CD4-positive, CD25-positive, alpha-beta regulatory T cell (primary cell): ENCODE data around the gene MAX. TPM values are rescaled to one million over a fixed set of nuclear protein-coding genes. Genes with fewer than 3 reads are reported as not detected.

ENCODE experiments used
- ATAC-seq, 2 donors: fragments of 150-1000 bp; cut with Tn5 transposase; one replicate each; pipeline ENCODE4 v1.10.0; 2021; ENCODE audit warnings: low read depth in 2 of 2, moderate number of reproducible peaks in 2 of 2, moderate library complexity in 1 of 2
- DNase-seq, 3 donors: peaks; one replicate each; pipeline versions ENCODE4 v3.0.0 to v3.0.0-alpha.2; 2012 to 2022; ENCODE audit warnings: mixed read lengths in 1 of 3
- H3K27ac ChIP-seq: one replicate; pipeline ENCODE4 v1.7.0; 2013; ENCODE audit warnings: mild to moderate bottlenecking, low read length; ENCODE audit not compliant: insufficient read depth, poor library complexity, severe bottlenecking
- H3K27me3 ChIP-seq: one replicate; pipeline ENCODE4 v1.7.0; 2013; ENCODE audit warnings: low read length; ENCODE audit not compliant: control insufficient read depth, insufficient read depth
- H3K36me3 ChIP-seq: one replicate; pipeline ENCODE4 v1.7.0; 2013; ENCODE audit warnings: mild to moderate bottlenecking, low read length, moderate library complexity; ENCODE audit not compliant: control insufficient read depth, insufficient read depth
- H3K4me1 ChIP-seq: 2 replicates; pipeline ENCODE4 v1.7.0; 2013; ENCODE audit warnings: mild to moderate bottlenecking, low read length; ENCODE audit not compliant: insufficient read depth, control insufficient read depth, poor library complexity, severe bottlenecking
- H3K4me3 ChIP-seq: one replicate; pipeline ENCODE4 v1.7.0; 2013; ENCODE audit warnings: low read depth, mild to moderate bottlenecking, low read length, moderate library complexity
- H3K9me3 ChIP-seq, 2 experiments: 1 replicate in 1 of 2; 2 replicates in 1 of 2; pipeline ENCODE4 v1.7.0; 2013; ENCODE audit warnings: low read length in 2 of 2, mild to moderate bottlenecking in 1 of 2, moderate library complexity in 1 of 2; ENCODE audit not compliant: control insufficient read depth in 2 of 2
- H3K27ac Mint-ChIP-seq, 3 donors: one replicate each; pipeline ENCODE4 v1.8.0; 2020 to 2022; ENCODE audit warnings: mild to moderate bottlenecking in 3 of 3, mixed read lengths in 3 of 3, moderate library complexity in 2 of 3
- H3K27me3 Mint-ChIP-seq: one replicate; pipeline ENCODE4 v1.8.0; 2022; ENCODE audit warnings: mild to moderate bottlenecking, mixed read lengths
- H3K36me3 Mint-ChIP-seq: one replicate; pipeline ENCODE4 v1.8.0; 2020; ENCODE audit warnings: mixed read lengths
- H3K4me1 Mint-ChIP-seq, 4 donors: one replicate each; pipeline ENCODE4 v1.8.0; 2020 to 2022; ENCODE audit warnings: mixed read lengths in 4 of 4, mild to moderate bottlenecking in 1 of 4
- H3K4me3 Mint-ChIP-seq, 4 donors: one replicate each; pipeline ENCODE4 v1.8.0; 2020 to 2022; ENCODE audit warnings: mild to moderate bottlenecking in 4 of 4, mixed read lengths in 4 of 4, moderate library complexity in 3 of 4
- H3K9me3 Mint-ChIP-seq, 7 donors: one replicate each; pipeline ENCODE4 v1.8.0; 2020 to 2022; ENCODE audit warnings: mixed read lengths in 7 of 7, mild to moderate bottlenecking in 3 of 7, moderate library complexity in 2 of 7
- polyA plus RNA-seq, 4 donors: library from polyadenylated mRNA; unstranded; fragments of 300-500 nt; fragmentation: Illumina TruSeq; gene quantifications; one replicate each; pipeline ENCODE4 v1.2.3, GENCODE V29; 2021
- total RNA-seq: library from RNA; stranded (reverse); gene quantifications from one replicate; pipeline ENCODE4 v1.2.3, GENCODE V29; 2022

MAX gene, protein sequence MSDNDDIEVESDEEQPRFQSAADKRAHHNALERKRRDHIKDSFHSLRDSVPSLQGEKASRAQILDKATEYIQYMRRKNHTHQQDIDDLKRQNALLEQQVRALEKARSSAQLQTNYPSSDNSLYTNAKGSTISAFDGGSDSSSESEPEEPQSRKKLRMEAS
- total RNA-seq (219 TPM), polyA plus RNA-seq (100 to 1,000 TPM; 170 to 212 (median 179) TPM)

DNA sequence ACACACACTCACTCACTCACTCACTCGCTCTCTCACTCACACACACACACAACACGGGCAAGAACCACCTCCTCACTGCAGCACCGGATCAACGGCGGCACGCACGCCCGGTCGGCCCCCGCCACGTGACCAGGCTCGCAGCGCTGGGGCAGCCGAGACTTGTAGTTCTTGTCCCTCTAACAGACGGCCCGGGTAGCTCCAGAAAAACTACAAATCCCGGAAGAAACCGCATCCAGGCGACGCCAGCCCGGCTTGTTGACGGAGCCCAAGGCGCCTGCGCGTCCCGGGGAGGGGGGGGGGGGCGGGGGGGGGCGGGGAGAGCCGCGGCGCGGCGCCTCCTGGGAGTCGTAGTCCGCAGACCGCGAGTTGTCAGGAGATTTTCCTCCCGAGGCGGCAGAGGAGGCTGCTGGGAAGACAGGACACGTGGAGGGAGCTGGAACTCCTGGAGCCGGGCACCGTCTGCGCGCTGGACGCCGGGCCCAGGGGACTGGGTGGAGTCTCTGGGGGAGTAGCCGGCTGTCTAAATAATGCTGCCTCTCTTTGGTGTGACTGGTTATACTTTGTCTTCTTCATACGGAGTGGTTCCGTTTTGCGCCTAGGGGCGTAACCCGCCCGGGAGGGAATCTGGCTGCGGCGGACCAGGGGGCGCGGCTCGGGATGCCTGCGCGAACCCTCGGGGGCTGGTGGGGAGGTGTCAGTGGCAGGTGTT lies at the start of gene MAX:
TSS of gene MAX (minus strand) at position 77 of the 709 bp plus-strand sequence. CDS start 178 bp downstream, outside the sequence.
- Mint-ChIP-seq H3K27ac (peak within 1 kb of the TSS; percentile 97 to 99 (median 97)), H3K9me3 (no peaks in the 10 kb centered on the region), H3K36me3 (peaks cover 12% of the 10 kb centered on the region), H3K27me3 (peaks cover 9% of the 10 kb centered on the region), H3K4me3 (peak within 1 kb of the TSS; percentile 96 to 100 (median 98)), H3K4me1 (peaks cover 21 to 43% (median 23%) of the 10 kb centered on the region in 4 donors)
- ATAC-seq (peak; percentile 95 to 97), DNase-seq (peak; percentile 98 to 99 (median 99))
- peaks cover 2% of the 10 kb centered on the region for H3K36me3 ChIP-seq
- H3K27me3 ChIP-seq, result peaks cover 2% of the 10 kb centered on the region
- H3K27ac ChIP-seq, result peak within 1 kb of the TSS; percentile 99
- H3K9me3 ChIP-seq, result no peaks in the 10 kb centered on the region
- peak within 1 kb of the TSS; percentile 91 for H3K4me3 ChIP-seq
- H3K4me1 ChIP-seq, result peaks cover 44% of the 10 kb centered on the region

DNA sequence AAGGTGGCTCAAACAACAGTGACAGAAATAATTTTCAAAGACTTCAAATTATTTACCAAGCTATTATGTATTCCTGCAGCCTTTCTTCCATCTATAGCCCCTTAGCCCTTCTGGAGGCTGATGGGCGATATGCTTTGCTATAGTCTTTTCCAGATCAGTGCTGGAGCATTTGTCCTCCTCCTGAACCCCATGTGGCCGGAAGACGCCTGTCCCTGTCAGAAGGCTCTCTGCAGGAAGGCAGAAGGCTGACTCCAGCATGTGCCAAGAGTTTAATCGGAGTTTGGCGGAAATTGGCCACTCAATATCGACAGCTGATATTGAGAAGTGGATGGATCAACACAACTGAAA lies 49.3 kb upstream of the MAX start:
- no peak overlapping the region for H3K4me3 Mint-ChIP-seq
- H3K27me3 ChIP-seq, result no peaks in the 10 kb centered on the region
- H3K4me1 Mint-ChIP-seq, result no peaks in the 10 kb centered on the region
- no peaks in the 10 kb centered on the region for H3K4me1 ChIP-seq
- no peak for DNase-seq
- peaks cover 16% of the 10 kb centered on the region for H3K27me3 Mint-ChIP-seq
- H3K27ac ChIP-seq, result no peak overlapping the region
- H3K36me3 Mint-ChIP-seq, result no peaks in the 10 kb centered on the region
- ATAC-seq, result no peak
- no peaks in the 10 kb centered on the region for H3K36me3 ChIP-seq
- no peak overlapping the region for H3K27ac Mint-ChIP-seq
- no peaks in the 10 kb centered on the region for H3K9me3 Mint-ChIP-seq
- H3K9me3 ChIP-seq, result no peaks in the 10 kb centered on the region
- no peak overlapping the region for H3K4me3 ChIP-seq

DNA sequence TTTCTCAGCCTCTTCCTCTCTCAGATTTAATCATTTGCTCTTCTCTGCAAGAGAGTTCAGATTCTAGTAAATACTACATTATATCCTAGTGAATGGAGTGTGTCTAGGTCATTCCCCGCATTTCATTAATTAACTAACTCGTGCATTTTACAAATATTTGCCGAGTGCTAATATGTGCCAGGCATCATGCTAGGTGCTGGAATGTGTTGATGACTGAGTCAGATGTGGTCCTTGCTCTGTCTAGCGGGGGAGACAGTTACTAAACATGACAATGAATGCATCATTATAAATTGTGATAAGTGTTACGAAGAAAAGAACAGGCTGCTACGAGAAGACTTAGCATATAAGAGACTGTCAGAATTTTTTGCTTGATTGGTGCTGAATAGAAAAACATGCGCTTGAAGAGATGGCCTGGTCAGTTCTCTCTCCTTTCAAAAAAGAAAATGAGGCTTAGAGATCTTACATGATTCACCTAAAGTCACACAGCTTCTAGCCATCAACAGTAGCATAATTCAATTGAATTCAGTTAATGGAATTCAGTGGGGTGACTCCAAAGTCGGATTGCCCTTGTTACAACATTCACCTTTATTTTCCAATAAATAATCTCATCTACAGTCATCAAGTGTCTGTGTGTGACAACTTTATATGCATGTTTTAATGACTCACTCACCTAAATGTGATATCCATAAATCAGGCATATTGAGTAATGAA lies 48.7 kb upstream of the MAX start:
- no peak overlapping the region for H3K4me3 ChIP-seq
- H3K9me3 ChIP-seq, result no peaks in the 10 kb centered on the region
- Mint-ChIP-seq H3K4me1 (no peaks in the 10 kb centered on the region), H3K36me3 (no peaks in the 10 kb centered on the region), H3K9me3 (no peaks in the 10 kb centered on the region), H3K4me3 (no peak overlapping the region), H3K27me3 (peaks cover 16% of the 10 kb centered on the region), H3K27ac (no peak overlapping the region)
- no peaks in the 10 kb centered on the region for H3K36me3 ChIP-seq
- ATAC-seq (no peak), DNase-seq (no peak)
- no peaks in the 10 kb centered on the region for H3K4me1 ChIP-seq
- no peak overlapping the region for H3K27ac ChIP-seq
- no peaks in the 10 kb centered on the region for H3K27me3 ChIP-seq

DNA sequence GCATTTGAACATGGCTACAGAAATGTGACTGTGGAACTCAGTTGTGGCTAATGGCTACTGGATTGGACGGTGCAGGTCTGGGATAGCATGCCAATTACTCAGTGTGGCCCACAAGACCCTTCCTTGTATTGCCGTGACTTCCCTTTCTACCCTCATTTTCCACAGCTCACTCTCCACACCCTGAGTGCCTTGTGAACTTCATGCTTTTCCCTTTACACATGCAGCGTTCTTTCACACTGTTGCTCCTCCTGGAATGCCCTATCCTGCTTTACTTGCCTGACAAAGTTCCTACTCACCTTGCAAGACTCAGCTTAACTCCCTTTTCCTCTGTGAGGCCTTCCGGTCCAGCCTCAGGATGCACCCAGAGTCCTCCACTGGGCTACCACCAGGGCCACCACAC lies 46.8 kb upstream of the MAX start:
- no peaks in the 10 kb centered on the region for H3K9me3 Mint-ChIP-seq
- Histone ChIP-seq H3K9me3 (no peaks in the 10 kb centered on the region), H3K27me3 (no peaks in the 10 kb centered on the region), H3K27ac (no peak overlapping the region), H3K4me3 (no peak overlapping the region), H3K4me1 (no peaks in the 10 kb centered on the region), H3K36me3 (no peaks in the 10 kb centered on the region)
- peaks cover 16% of the 10 kb centered on the region for H3K27me3 Mint-ChIP-seq
- no peaks in the 10 kb centered on the region for H3K36me3 Mint-ChIP-seq
- DNase-seq, result no peak
- no peaks in the 10 kb centered on the region for H3K4me1 Mint-ChIP-seq
- H3K27ac Mint-ChIP-seq, result no peak overlapping the region
- no peak overlapping the region for H3K4me3 Mint-ChIP-seq
- ATAC-seq, result no peak

DNA sequence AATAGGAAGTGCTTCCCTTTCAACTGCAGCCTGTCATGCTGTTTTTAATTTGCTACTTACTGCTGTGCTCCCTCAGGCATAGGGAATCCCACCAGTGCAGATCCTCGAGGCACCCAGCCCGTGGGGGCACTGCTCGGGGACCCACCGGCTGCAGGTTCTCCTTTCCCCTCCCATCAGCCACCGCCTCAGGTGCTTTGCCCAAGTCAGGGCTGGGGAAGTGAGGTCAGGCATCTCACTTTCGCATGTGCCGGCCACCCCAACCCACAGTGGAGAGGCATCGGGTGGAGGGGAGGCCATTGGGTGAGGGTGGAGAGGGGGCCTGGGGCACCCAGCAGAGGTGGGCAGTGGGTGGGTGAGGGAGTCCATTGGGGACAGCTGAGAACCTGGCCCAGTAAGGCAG lies 41.9 kb upstream of the MAX start:
- ATAC-seq (no peak), DNase-seq (no peak)
- Mint-ChIP-seq H3K36me3 (no peaks in the 10 kb centered on the region), H3K27ac (no peak overlapping the region), H3K27me3 (peaks cover 14% of the 10 kb centered on the region), H3K4me1 (no peaks in the 10 kb centered on the region), H3K4me3 (no peak overlapping the region), H3K9me3 (no peaks in the 10 kb centered on the region)
- H3K27me3 ChIP-seq, result peaks cover 2% of the 10 kb centered on the region
- no peak overlapping the region for H3K27ac ChIP-seq
- no peak overlapping the region for H3K4me3 ChIP-seq
- H3K9me3 ChIP-seq, result no peaks in the 10 kb centered on the region
- no peaks in the 10 kb centered on the region for H3K4me1 ChIP-seq
- no peaks in the 10 kb centered on the region for H3K36me3 ChIP-seq

DNA sequence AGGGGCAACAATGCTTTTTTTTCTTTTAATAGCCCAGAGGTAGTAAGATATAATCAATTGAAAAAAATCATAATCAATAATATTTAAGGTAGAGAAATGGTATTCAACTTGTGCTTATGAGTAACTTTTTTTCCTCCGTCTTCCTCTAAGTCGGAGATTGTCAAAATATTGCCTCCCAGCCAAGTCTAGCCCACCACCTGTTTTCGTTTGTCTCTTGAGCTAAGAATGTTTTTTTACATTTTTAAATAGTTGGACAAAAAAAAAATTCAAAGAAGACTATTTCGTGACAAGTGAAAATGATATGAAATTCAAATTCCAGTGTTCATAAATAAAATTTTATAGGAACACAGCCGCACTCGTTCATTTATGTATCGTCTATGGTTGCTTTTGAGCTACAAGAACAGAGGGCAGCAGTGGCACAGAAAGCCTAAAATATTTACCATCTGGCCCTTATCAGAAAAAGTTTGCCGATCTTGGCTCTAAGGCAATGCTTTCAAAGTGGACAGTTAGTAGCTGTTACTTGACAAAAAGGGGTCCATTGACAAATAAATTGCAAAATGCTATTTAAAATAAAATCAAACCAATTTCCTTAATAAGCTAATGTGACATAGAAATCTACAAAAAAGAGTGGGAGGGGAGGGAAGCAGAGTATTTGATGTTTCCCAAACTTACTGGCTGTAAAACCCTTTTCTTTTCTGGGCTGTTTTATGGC lies 40.8 kb upstream of the MAX start:
- no peaks in the 10 kb centered on the region for H3K4me1 ChIP-seq
- H3K36me3 Mint-ChIP-seq, result no peaks in the 10 kb centered on the region

DNA sequence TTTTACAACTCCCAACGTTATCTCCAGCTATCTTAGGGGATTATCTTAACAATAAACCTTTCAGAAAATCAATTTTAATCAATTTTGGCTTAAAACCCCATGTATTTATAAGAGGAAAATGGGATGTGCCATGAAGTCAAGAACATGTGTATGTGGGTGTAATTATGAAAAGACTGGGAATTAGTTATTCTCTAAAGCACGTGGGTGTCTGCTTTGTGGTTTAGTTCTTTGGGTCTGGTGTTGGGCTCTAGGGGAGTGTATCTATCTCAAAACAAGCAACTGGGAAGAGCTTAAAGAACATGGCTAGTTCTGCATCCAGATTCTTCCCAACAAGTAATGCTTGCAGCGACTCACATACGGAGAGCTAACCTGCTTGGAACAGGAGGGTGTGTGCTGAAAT lies 40.1 kb upstream of the MAX start:
- no peak for ATAC-seq
- no peak overlapping the region for H3K4me3 Mint-ChIP-seq
- H3K27ac ChIP-seq, result no peak overlapping the region
- H3K9me3 Mint-ChIP-seq, result peaks cover 0 to 2% (median 0%) of the 10 kb centered on the region in 7 donors
- no peak overlapping the region for H3K27ac Mint-ChIP-seq
- peaks cover 2% of the 10 kb centered on the region for H3K27me3 ChIP-seq
- no peaks in the 10 kb centered on the region for H3K36me3 ChIP-seq
- no peak overlapping the region for H3K4me3 ChIP-seq
- no peaks in the 10 kb centered on the region for H3K4me1 ChIP-seq
- H3K36me3 Mint-ChIP-seq, result no peaks in the 10 kb centered on the region
- H3K27me3 Mint-ChIP-seq, result peaks cover 14% of the 10 kb centered on the region
- no peaks in the 10 kb centered on the region for H3K4me1 Mint-ChIP-seq
- no peak for DNase-seq
- no peaks in the 10 kb centered on the region for H3K9me3 ChIP-seq

More for the DNA sequence above, 40.8 kb upstream of the MAX start:
- no peak for DNase-seq
- H3K27ac ChIP-seq, result no peak overlapping the region
- H3K9me3 Mint-ChIP-seq, result peaks cover 0 to under 1% (median 0%) of the 10 kb centered on the region in 7 donors
- no peaks in the 10 kb centered on the region for H3K9me3 ChIP-seq
- ATAC-seq, result no peak
- H3K36me3 ChIP-seq, result no peaks in the 10 kb centered on the region
- H3K27me3 ChIP-seq, result peaks cover 2% of the 10 kb centered on the region
- H3K4me3 Mint-ChIP-seq, result no peak overlapping the region
- no peaks in the 10 kb centered on the region for H3K4me1 Mint-ChIP-seq
- peaks cover 14% of the 10 kb centered on the region for H3K27me3 Mint-ChIP-seq
- H3K4me3 ChIP-seq, result no peak overlapping the region
- H3K27ac Mint-ChIP-seq, result no peak overlapping the region
